Measurements from ENCODE around the gene KLF15.

DNA sequence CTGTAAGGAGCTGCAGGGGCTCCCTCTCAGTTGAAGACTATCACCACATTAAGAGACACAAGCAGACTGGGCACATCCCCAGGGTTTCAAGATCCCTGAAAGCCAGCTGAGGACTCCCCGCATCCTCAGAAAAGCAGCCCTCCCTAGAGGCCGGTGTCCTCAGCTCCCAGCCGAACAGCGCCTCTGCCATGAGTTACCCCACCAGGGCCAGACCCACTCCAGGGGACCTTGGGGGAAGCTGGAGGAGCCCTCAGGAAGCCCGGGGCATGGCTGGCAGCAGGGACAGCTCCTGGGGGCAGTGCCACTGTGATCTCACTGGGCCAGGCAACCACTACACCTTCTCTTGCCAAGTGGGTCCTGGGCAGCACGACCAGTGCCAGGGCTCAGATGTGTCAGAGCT lies 8.1 kb downstream of the KLF15 start:
- no peak for TF ChIP-seq CTCF (IDR thresholded peaks at IDR 0.05)
- no peak for TF ChIP-seq POLR2A (IDR thresholded peaks at IDR 0.05)

All from thyroid gland (tissue), 4 donors.